Fibroblast of villous mesenchyme (primary cell): ENCODE data around the gene SLC22A25. TPM values are rescaled to one million over a fixed set of nuclear protein-coding genes. Genes with fewer than 3 reads are reported as not detected.
"Not testable (repeated sequence)": the region's sequence is repeated elsewhere in the genome, so short reads cannot be mapped to it uniquely, and the experiment has no call there.

Experiments
- DNase-seq: peaks from one replicate; pipeline ENCODE4 v3.0.0-alpha.2; 2010; ENCODE audit warnings: low read depth
- H3K4me3 ChIP-seq: 2 replicates; pipeline ENCODE4 v1.5.1; 2011; ENCODE audit warnings: low read depth, mild to moderate bottlenecking, low read length
- total RNA-seq: library from RNA; depleted of rRNA; stranded (reverse); fragments of >200 nt; gene quantifications from 2 replicates; pipeline ENCODE4 v1.2.3, GENCODE V29; 2012
- TF ChIP-seq, protein P1 (sequence below): IDR thresholded peaks from 2 replicates; pipeline ENCODE4 v1.5.1; 2012; ENCODE audit warnings: low read depth, mild to moderate bottlenecking, low read length; ENCODE audit not compliant: insufficient read depth

The SLC22A25 gene
- total RNA-seq, 1 donor = not detected

DNA sequence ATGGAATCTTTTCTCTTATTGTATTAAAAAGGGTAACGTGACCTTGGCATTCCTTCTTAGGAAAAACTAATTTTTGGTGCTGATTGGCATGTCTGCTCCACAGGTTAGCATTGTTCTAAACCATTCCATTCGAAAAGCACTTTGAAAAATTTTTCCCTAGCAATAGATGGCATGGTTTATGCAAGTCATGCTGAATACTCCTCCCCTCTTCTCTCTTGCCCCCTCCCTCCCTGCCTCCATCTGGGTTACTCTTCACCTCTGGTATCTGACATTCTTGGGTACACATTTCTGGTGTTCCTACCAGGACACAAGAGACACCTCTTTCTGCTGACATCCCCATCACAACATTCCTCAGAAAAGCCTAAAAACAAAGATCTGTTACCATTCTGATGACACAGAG lies 1.5 kb upstream of the SLC22A25 start:
- TF ChIP-seq, protein P1, sequence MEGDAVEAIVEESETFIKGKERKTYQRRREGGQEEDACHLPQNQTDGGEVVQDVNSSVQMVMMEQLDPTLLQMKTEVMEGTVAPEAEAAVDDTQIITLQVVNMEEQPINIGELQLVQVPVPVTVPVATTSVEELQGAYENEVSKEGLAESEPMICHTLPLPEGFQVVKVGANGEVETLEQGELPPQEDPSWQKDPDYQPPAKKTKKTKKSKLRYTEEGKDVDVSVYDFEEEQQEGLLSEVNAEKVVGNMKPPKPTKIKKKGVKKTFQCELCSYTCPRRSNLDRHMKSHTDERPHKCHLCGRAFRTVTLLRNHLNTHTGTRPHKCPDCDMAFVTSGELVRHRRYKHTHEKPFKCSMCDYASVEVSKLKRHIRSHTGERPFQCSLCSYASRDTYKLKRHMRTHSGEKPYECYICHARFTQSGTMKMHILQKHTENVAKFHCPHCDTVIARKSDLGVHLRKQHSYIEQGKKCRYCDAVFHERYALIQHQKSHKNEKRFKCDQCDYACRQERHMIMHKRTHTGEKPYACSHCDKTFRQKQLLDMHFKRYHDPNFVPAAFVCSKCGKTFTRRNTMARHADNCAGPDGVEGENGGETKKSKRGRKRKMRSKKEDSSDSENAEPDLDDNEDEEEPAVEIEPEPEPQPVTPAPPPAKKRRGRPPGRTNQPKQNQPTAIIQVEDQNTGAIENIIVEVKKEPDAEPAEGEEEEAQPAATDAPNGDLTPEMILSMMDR = no peak
- DNase-seq = no peak
- no peak overlapping the region for H3K4me3 ChIP-seq

DNA sequence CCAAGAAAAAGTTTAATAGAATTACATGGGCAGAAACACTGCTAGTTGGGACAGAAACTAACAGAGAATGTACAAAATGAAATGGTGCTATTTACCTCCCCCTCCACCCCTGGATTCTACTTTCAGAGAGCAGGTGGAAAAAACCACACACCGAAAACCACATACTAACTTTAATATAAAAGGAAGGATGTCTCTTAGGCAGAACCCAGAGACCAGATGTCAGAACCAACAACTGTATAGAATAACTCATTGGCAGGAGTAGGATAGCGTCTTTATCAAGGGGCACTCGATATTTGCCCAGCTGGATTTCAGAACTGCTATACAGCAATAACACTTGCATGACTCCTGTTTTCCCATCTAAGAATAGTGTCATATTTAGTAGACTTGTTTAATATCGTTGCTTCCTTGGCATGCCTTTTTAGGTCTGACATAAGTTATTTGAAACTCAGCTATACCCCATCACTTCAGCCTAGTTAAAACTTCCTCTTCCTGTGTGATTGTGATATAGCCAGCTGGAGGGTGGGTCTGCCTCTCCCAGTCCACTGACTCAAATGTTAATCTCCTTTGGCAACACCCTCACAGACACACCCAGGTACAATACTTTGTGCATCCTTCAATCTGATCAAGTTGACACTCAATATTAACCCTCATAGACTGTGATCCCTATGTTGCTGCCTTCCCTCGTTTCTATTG lies 1.2 kb downstream of the SLC22A25 start:
- H3K4me3 ChIP-seq = no peak overlapping the region
- TF ChIP-seq, protein P1 = no peak
- DNase-seq = no peak

DNA sequence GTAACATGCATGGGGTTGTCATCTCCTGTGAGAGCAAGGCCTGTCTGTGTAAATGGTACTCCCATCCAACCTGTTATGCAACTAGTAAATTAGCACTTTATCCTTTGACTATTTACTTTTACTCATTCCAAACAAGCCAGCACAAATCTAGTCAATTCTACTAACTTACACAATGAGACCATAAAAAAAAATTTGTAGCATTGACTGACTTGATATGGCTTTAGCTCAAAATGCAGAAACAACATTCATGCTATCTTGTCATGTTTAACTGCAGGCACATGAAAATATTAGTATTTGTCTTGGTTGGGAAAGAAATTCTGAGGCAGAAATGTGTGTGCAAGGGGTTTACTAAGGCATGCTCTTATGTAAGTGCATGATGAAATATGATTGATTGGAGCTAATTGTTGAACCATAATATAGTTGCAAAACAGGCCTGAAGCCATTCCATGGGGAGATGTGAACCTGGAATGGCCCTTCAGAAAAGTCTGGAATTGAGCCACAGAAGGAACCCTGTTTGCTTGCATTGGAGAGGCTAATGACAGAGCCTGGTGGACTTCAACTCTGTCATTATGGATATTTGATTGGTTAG lies 2.5 kb downstream of the SLC22A25 start:
- TF ChIP-seq, protein P1 = no peak
- DNase-seq = no peak
- no peak overlapping the region for H3K4me3 ChIP-seq

DNA sequence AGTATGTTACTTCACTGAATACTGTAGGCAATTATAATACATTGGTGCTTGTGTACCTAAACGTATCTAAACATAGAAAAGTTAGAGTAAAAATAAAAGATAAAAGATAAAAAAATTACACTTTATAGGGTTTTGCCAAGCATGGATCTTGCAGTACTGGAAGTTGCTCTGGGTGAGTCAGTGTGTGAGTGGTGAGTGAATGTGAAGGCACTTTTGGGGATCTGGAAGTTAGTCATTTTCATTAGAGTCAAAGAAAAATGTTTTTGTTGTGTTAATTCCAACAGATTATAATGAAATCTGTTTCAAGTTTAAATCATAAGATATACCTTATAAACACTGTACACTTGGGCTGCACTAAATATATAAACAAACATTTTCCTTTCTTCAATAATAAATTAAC lies 3.3 kb downstream of the SLC22A25 start:
- DNase-seq = no peak
- TF ChIP-seq, protein P1 = no peak
- H3K4me3 ChIP-seq = no peak overlapping the region

DNA sequence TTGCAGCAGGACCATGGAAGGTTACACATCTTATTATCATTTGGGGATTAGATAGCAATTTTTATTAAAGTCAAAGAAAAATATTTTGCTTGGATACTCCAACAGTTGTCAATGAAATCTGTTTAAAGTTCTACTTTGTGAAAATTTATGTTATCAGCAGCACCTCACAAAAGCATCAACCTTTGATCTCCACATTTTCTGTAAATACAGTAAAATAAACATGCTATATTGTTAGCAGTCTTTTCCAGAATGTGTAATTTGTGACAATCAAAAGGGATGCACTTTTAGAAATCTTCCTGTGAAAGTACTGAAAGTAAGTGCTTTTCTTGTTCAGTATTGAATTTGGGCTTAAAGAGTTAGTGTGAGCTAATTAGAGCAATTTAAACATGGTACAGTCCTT lies 4.1 kb downstream of the SLC22A25 start:
- H3K4me3 ChIP-seq = no peak overlapping the region
- TF ChIP-seq, protein P1 = no peak
- DNase-seq = no peak

DNA sequence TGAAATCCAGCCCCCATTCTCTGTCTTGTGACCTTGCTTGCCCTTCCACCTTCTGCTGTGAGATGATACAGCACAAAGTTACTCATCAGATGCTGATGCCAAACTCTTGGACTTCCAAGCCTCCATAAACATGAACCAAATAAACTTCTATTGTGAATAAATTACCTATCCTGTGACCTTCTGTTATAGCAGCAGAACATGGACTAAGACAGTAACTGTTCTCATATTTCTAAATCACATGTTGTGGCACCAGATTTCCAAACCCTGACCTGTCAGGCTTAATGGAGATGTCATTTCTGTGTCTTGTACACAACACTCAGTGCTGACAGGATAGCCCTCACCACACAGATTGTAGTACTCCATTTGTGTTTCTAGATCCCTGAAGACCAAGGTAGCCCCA lies 6.0 kb downstream of the SLC22A25 start:
- TF ChIP-seq, protein P1 = no peak
- no peak for DNase-seq
- H3K4me3 ChIP-seq = no peak overlapping the region

DNA sequence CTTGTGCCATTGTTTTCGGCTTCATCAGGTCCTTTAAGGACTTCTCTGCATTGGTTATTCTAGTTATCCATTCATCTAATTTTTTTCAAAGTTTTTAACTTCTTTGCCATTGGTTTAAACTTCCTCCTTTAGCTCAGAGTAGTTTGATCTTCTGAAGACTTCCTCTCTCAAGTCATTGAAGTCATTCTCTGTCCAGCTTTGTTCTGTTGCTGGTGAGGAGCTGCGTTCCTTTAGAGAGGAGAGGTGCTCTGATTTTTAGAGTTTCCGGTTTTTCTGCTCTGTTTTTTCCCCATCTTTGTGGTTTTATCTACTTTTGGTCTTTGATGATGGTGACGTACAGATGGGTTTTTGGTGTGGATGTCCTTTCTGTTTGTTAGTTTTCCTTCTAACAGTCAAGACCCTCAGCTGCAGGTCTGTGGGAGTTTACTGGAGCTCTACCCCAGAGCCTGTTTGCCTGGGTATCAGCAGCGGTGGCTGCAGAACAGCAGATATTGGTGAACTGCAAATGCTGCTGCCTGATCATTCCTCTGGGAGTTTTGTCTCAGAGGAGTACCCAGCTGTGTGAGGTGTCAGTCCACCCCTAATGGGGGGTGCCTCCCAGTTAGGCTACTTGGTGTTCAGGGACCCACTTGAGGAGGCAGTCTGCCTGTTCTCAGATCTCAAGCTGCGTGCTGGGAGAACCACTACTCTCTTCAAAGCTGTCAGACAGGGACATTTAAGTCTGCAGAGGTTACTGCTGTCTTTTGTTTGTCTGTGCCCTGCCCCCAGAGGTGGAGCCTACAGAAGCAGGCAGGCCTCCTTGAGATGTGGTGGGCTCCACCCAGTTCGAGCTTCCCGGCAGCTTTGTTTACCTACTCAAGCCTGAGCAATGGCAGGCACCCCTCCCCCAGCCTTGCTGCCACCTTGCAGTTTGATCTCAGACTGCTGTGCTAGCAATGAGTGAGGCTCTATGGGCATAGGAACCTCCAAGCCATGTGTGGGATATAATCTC lies 7.6 kb downstream of the SLC22A25 start:
- not testable (repeated sequence) for DNase-seq, H3K4me3 ChIP-seq
